IPS DF 4.7 (cell line): ENCODE data around the gene KIF5C.

Experiments used
- DNase-seq: peaks from one replicate; pipeline ENCODE4 v3.0.0-alpha.2; 2013; ENCODE audit warnings: low spot score; ENCODE audit errors: extremely low read depth

Gene KIF5C

DNA sequence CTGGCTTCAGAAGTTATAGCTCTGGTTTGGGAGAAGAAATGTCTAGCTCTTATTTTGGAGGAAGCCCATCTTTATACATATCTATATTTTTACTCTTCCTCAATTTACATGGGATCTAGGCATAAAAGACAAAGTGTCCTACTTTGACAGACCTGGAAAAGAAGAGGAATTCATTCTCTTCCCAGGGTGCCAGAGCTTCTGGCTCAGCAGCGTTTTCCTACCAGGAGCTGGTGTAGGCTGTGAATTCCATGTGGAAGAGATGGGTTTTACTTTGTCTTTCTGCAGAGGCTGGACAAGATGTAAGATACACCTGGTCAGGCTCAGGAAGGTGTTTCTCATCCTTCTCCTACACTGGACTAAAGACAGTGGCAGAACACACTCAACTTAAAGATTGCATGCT, 113.3 kb downstream of the KIF5C start:
- no peak for DNase-seq

DNA sequence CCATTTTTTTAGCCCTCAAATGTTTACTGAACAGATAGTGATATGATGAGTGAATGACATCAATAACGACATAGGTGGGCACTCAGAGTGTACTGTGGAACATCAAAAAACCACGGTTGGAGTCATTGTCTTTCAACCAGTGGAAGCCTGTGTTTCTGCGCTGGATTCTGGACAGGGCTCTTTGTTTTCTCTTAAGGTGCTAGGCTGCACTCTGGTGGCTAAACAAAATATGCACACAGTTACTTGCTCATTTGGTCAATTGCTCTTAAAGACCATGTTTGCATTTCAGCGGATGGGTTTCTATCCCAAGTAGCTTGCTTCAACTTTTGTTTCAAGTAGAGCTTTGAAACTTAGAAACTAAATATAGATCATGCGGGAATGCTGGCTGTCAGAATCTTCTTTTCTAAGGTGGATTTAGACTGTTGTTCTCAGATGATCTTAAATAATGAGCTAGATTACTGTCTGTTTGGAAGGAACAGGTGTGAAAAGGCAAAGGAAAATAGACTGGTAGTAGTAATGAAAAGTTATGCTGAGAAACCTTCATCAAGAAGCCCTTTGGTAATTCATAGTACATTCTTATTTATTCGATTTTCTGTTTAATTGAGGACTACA, 115.0 kb downstream of the KIF5C start:
- DNase-seq: no peak

DNA sequence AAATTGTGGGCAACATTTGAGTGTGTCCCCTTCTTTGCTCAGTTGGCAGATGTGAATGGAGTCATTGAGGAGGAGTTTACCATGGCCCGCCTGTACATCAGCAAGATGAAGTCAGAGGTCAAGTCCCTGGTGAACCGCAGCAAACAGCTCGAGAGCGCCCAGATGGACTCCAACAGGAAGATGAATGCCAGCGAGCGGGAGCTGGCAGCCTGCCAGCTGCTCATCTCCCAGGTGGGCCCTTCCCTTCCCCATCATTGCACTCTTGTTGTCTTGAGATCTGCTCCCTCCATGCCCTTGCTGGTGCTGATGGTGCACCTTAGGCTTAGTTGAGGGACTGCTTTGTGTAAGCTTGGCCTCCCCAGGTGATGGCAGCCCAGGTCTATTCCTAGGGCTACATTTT, 115.9 kb downstream of the KIF5C start:
- DNase-seq: no peak

DNA sequence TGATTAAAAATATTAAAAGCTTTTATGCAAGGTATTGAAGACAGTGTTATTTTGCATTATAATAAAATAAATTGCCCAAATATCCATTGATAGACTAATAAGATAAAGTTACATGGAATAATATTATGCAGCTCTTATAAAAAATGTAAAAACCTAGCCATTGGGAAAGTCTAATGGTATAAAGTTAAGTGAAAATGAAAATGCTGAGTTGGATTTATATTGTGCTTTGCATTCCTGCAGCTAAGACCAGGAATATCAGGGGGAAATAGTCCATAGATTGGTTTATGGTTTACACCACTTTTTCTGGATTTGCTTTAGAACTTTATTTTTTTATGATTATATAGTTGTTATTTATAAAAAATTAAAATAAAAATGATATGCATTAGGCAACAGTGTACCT, 117.4 kb downstream of the KIF5C start:
- DNase-seq: no peak

DNA sequence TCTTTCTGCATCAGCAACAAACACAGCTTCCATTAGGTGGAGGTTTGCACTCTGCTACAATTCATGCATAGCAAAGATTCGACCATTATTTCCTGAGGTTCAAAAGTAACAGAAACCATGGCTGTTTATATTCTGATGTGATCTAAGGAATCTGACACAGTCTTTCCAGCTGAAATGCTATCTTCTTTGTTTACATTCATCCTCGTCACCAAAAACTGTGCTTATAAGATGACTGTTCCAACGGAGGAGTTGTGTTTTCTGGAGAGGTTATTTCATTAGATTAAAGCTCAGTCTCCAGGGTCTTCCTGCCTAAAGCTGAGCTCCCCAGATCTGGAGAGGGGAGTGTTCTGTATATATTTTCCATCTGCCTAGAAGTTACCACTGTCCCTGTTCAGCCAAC, 118.3 kb downstream of the KIF5C start:
- no peak for DNase-seq

DNA sequence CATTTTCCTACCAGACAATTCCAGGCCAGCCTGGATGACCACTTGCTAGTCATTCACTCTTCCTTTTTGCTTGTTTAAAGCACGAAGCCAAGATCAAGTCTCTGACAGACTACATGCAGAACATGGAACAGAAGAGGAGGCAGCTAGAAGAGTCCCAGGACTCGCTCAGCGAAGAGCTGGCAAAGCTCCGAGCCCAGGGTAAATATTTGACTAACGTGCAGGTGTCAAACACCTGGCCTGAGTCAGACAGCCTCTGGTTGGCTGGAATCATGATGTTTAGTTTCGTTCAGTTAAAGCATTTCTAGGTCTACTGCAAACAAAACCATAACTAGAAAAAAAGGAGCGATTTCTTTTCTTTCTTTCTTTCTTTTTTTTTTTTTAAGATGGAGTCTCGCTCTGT, 119.3 kb downstream of the KIF5C start:
- no peak for DNase-seq

DNA sequence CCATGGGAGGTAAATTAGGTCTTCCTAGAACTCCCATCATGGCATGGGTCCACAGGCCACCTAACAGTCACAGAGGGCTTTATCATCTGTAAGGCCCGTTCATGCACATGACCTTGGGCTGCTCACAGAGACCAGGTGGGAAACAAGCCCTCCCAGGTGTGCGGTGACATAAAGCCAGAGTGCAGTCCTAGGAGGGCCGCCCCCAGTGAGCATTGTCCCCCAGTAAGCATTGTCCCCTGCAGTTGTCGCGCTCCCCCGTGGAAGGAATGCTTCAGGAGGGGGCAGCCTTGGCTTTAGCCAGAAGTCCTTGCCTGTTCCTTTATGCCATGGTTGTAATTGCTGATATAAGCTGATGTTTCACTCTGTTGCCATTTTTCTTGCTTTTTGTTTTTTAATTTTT, 121.8 kb downstream of the KIF5C start:
- DNase-seq: no peak

DNA sequence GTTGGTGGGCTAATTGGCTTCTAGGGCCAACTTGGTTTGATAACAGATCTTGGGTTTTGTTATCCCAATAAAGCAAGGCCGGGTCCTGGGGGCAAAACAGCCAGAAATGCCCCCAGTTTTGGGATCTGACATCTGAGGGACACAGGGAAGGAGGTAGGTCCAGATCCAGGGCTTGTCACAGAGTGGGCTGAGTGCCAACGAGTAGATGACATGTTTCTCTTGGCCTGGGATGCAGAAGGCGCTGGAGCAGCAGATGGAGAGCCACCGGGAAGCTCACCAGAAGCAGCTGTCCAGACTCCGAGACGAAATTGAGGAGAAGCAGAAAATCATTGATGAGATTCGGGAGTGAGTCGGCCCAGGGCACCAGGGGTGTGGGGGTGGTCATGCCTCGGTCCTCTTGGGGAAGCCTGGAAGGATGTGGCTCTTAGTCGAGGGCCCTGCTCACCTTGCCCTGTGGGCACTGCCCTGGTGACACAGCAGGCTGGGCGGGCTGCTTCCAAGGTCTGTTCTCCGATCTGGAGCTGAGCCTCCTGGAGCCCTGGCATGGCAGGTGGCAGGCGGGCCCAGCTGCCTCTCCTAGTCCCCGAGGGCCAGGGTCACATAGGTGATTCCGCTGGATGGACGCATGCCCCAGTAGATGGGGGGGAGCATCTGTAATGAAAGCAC, 123.3 kb downstream of the KIF5C start:
- DNase-seq: no peak

DNA sequence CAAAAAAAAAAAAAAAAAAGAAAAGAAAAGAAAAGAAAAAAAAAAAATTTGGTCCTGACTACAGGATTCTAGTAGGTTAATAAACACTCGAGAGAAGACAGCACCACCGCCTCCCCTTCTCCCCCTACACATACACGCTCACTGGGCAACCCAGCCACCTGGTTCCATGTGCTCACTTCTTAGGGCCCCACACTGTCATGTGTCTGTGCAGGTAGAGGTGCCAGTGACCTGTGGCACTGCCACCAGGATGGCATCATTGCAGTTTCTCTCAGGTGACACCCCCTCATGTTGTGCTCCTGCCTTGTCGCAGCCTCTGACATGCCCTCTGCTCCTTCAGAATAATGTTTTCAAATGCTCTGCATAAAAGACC, 123.8 kb downstream of the KIF5C start:
- no peak for DNase-seq

DNA sequence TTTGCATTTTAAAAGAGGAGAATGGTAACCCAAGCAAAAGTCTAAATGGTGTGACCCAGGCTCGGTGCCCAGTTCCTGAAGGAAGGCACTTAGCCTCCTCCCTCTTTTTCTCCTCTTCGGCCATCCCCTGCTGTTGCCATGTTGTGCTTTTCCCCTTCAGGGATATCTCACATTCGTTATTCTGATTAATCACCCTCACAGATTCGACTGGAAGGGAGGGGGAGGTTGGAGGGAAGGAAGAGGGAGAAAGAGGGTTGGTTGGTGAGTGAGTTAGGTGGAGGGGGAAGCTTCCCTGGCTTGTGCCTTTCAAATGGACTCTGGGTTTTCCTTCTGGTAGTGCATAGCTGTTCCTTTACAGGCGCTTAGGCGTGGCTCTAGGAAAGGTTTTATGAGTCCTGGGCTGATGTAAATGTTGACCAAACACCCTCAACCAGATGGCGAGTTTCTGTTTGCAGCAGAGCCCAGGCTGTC, 124.5 kb downstream of the KIF5C start:
- DNase-seq: no peak

DNA sequence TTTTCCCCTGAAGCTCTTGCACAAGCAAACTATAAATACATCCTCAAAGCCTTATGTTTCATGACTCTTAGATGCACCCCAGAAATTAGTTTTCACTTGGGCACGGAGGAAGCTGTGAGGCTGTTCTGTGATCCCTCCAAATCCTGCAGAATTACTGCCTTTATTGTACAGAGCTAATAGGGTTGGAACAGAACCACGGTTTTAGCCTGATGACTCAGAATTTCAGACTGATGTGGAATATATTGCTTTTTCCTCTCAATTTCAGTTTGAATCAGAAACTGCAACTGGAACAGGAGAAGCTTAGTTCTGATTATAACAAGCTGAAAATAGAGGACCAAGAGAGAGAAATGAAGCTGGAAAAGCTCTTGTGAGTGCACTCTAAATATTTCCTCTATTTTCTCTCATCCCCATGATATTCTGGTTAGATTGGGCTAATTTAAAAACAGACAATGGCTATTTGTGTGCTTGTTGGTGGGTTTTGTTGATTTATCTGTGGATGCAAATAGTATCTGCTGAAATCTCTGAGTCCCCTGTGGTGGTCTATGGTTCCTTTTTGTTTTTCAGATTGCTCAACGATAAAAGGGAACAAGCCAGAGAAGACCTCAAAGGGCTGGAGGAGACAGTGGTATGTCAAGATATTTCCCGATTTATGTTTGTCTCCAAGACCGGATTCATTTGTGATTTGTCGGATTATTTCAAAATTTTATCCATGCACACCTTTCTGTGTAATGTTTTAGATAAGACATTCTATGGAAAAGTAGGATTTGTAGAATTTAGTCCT, 125.3 kb downstream of the KIF5C start:
- DNase-seq: no peak

DNA sequence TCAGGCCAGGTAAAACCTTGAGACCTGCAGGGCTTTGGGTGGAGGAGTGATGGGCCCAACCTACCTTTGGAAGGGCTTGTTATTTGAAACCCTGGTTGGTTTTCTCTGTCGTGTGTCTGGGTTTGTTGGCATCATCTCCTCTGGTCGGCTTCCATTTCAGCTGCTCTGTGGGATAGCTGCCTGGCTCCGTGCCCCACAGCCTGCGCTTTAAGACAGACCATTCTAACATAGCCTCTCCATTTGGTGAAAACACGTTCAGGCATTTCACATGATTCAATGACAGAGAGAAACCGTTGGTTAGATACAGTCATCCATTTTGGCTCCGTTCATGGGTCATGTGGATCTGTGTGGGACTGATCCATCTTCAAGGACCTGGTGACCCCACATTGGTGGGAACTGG, 126.5 kb downstream of the KIF5C start:
- no peak for DNase-seq

DNA sequence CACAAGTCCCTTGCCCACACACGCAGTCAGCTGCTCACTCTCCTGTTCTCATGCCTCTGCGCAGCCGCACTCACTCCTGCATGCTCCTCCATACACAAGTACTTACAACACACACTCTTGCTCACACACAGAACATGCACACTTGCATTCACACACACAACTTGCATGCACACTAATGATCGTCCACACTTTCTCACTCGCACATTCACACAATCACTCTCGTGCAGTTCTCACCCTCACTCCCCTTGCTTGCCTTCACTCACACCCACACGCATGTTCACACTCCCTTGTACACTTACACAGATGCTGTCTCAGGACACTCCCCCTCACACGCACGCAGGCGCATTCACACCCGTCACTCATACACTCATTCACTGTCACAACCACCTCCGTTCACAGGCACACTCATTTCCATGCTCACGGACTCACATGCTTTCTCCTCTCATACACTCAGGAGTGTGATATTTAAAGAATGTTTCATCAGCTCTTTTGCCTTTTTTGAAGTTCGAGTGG, 127.4 kb downstream of the KIF5C start:
- DNase-seq: no peak

DNA sequence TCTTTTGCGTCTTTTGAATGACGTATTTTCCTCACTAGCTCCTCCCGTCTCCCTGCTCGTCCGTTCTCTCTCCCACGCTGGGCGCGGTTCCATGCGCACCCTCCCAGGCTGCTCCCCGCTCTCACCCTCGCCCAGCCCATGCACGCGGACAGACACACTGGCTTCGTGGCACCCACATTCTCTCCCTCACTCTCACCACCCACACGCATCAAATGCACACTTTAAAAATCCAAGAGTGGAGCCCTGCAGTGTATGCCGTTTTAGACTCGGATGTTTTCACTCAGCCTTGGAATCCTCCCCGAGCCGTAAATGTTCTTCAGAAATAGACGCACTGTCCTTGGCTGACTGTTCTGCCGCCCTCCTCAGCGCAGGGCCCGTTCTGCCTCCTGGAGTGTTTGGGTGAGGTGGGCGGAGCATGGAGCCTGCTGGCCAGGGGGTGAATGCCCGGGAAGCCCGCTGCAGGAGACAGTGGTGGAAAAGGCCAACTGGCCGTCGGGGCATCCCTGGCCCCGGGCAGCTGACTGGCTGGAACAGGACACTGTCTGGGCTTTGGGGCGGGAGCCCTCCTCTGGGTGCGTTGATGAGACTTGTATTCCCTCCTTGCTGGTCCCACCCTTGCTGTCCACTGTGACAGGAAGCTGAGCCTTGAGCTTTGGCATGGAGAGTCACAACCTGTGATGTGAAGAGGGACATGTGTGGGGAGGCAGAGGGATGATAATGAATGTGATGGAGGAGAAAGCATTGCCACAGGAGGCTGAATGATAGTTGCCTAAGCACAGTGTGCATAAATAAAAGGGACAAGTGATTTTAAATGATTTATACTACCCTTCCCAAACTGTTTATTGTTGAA, 128.1 kb downstream of the KIF5C start:
- DNase-seq: no peak

DNA sequence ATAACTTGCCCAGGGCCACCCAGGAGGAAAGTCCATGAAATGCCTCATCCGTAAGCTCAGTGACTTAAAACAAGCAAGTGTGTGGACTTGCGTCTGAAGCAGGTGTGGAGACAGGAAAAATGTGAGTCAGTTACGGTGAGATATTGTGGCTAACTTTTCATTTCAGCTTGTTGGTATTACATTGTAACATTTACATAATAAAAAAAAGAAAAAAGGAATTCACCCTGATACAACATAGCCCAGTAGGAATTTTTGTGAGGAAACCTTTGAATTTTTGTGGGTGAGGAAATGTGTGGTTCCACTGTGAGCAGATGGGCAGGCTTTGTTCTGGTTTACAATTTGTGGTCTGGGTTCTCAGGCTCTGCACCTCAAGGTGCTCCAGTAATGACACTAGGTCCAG, 129.8 kb downstream of the KIF5C start:
- DNase-seq: no peak

DNA sequence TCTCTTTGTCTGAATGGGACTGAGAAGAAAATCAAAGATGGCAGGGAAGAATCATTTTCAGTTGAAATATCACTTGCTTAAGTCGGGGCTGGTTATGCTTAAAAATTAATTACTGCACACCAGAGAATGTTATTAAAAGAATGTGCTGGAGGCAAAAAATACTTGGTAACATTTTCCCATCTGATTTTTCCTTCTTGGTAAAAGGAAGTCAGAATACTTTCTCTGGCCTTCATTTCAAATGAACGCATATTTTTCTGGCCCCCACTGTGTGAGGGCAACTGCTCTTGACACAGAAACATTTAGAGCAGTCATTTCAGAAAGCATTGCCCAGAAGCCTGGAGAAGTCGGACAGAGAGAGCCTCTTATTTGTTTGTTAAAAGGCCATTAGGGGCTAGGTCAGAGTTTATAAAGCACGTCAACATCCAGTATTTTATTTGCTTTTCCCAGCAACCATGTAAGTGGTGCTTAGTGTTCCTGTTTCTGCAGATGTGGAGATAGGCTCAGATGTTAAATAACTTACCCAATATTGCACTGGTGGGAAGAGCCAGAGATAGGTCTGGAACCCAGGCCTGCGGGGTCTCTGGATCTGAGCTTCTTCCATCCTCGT, 130.5 kb downstream of the KIF5C start:
- DNase-seq: no peak

DNA sequence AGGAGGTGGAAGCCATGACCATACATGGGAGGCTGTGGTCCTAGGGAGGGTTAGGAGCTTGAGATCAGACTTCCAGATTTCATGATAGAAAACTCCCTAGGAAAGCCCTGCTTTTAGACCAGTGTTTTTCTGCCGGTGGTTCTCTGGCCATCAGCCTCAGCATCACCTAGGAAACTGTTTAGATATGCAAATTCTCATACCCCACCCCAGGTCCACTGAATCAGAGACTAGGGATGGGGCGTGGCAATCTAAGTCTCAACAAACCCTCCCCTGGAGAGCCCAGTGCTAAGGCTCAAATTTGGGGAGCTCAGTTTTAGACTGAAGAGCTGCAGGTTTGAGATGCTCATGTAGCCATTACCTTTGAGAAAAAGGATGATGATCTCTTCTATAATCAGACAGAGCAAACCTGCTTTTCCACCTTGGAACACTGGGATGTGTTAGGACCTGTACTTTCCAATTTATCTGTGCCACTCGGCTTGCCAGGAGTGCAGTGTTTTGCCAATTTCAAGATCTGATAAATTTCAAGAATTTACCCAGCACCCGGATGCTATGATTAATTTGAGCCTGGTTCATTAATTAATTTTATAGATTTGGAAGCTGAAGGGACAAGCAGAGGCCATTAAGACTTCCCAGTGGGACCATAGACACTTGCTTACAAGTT, 132.0 kb downstream of the KIF5C start:
- DNase-seq: no peak

DNA sequence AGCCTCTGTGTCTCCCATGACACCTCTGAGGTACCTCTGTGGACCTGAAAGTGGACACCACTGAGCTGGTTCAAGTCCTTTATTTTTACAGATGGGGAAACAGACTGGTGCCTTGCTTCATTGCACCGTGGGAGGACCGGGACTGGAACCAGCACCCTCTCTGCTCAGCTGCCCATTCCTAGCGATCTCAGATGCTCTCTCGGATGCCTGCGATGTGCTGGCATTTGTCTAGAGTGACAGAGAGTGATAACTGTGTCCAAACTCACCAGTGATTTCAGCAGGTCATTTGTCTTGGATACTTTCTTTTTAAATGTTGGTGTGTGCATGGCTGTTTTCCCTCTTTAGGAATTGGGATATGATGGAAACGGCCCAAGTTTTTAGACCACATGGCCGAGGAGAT, 133.4 kb downstream of the KIF5C start:
- DNase-seq: no peak

DNA sequence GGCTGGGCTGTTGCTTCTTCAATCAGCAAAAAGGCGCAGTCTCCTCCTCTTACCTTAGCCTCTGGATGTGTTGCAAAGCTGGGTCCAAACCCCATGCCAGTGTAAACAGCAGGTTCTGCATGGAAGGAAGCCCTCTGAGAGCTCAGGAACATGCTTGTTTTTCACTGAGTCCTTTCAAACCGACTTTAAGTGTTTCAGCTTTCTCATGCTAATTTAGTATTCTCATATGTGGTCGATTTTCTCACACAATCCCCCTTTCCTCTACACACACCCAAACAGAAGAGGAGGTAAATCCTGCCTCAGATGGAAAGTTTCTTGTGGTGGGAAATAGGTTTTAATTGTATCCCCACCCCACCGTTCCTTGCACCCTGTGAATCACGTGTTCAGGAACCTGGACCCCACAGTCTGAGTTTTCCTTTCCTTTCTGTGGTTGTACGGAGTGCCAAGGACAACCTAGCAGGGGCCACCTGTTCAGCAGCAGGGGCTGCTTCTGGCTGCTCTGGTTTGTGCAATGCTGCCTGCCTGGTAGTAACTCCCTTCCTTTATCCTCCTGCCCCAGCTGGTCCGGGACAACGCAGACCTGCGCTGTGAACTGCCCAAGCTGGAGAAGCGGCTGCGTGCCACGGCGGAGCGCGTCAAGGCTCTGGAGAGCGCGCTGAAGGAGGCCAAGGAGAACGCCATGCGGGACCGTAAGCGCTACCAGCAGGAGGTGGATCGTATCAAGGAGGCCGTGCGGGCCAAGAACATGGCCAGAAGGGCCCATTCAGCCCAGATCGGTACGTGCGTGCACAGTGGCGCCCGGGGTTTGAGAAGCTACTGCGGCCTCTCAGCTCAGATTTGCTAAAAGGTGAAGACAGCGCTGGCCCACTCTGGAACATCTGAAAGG, 134.8 kb downstream of the KIF5C start:
- no peak for DNase-seq

DNA sequence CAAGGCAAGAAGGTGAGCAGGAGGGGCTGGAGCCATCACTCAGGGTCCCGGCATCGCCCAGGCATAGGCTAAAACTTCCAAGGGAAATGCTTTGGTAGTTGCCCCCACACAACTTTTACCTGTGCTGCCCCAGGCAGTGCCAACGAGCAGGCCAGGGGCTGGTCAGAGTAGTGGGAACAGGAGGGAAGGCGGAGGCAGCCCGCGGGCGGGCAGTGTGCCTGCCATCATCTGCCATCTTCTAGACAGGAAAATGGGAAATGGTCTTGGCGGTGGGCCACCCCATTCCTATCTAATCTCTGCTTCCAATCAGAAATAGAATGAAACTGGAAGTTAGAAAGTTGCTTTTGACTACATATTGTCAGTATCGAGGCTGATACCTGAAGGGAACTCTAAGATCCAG, 137.5 kb downstream of the KIF5C start:
- no peak for DNase-seq
